HepG2 (cell line): ENCODE data around the gene FAAP20. TPM values are rescaled to one million over a fixed set of nuclear protein-coding genes. Genes with fewer than 3 reads are reported as not detected.
A peak's percentile ranks its signal among the peaks of the same experiment; 100 is the strongest.

Experiments
- ATAC-seq: fragments of 200-7000 bp; cut with Tn5 transposase; 3 replicates; pipeline ENCODE4 v1.9.1; 2020; ENCODE audit warnings: mild to moderate bottlenecking, moderate library complexity
- BruUV-seq: library from RNA; stranded (reverse); fragments of 400-500 nt; replicated peaks from 2 replicates; lab custom pipeline; 2021; lab: Mats Ljungman, UMichigan
- CTCF ChIA-PET: fragments of 300-600 bp; formaldehyde crosslinking; extraction: SDS; loops from one replicate; lab custom pipeline; 2021; ENCODE audit warnings: low total read pairs, inconsistent platforms, low intra/inter-chr PET ratio; lab: Yijun Ruan, JAX
- POLR2A ChIA-PET: fragments of 350-600 bp; sonication (Branson Sonifier 250); formaldehyde crosslinking; loops from one replicate; lab custom pipeline; 2020; ENCODE audit warnings: antibody characterized with exemption, inconsistent platforms; lab: Yijun Ruan, JAX
- DNase-seq: peaks from one replicate; pipeline ENCODE4 v3.0.0-alpha.2; 2015; ENCODE audit warnings: low spot score
- FAIRE-seq: peaks from 3 replicates; lab custom pipeline; 2011; peaks lifted over from hg19 to GRCh38; lab: Jason Lieb, UNC
- H2AFZ ChIP-seq: one replicate; pipeline ENCODE4 v1.6.1; 2011; ENCODE audit warnings: low read length, inconsistent platforms
- H3K27ac ChIP-seq: fragments of 300-600 bp; 3 replicates; pipeline ENCODE4 v1.8.0; 2011; ENCODE audit warnings: mixed run types, mild to moderate bottlenecking, mixed read lengths, low read length, inconsistent platforms; ENCODE audit not compliant: insufficient read depth; ENCODE audit errors: extremely low read length
- H3K27me3 ChIP-seq, 2 experiments: fragments of 200-600 bp in 1 of 2; 2 replicates in 1 of 2; 3 replicates in 1 of 2; pipeline versions ENCODE4 v1.6.0 to v1.8.0; 2011; ENCODE audit warnings: low read length in 2 of 2, mild to moderate bottlenecking in 2 of 2, moderate library complexity in 2 of 2, inconsistent platforms in 1 of 2; ENCODE audit not compliant: insufficient read depth in 2 of 2, control insufficient read depth in 1 of 2
- H3K36me3 ChIP-seq, 2 experiments: fragments of 200-600 bp in 1 of 2; replicated peaks in 1 of 2; 2 replicates in 1 of 2; 3 replicates in 1 of 2; pipeline versions ENCODE4 v1.5.1 to v1.8.0; 2011; ENCODE audit warnings: low read length in 2 of 2, inconsistent platforms in 1 of 2; ENCODE audit not compliant: insufficient read depth in 2 of 2, control insufficient read depth in 1 of 2
- H3K4me1 ChIP-seq: 2 replicates; pipeline ENCODE4 v1.5.1; 2012; ENCODE audit warnings: low read length, inconsistent platforms; ENCODE audit not compliant: insufficient read depth
- H3K4me2 ChIP-seq: 2 replicates; pipeline ENCODE4 v1.6.0; 2011; ENCODE audit warnings: low read depth, low read length, inconsistent platforms
- H3K4me3 ChIP-seq, 3 experiments: fragments of 200-600 bp in 1 of 3; sonication (generic), shearing (Covaris generic) in 1 of 3; replicated peaks in 1 of 3; 2 replicates each; pipeline ENCODE4 v1.5.1; 2011 to 2016; ENCODE audit warnings: low read length in 3 of 3, inconsistent platforms in 2 of 3, low read depth in 2 of 3, mild to moderate bottlenecking in 2 of 3, control low read depth in 1 of 3, mixed read lengths in 1 of 3; ENCODE audit not compliant: insufficient read depth in 1 of 3
- H3K79me2 ChIP-seq: one replicate; pipeline ENCODE4 v1.6.1; 2011; ENCODE audit warnings: low read length, inconsistent platforms; ENCODE audit not compliant: insufficient read depth
- H3K9ac ChIP-seq: 2 replicates; pipeline ENCODE4 v1.6.0; 2011; ENCODE audit warnings: mild to moderate bottlenecking, low read depth, low read length, inconsistent platforms; ENCODE audit not compliant: insufficient read depth
- H3K9me3 ChIP-seq: 2 replicates; pipeline ENCODE4 v1.5.1; 2012; ENCODE audit warnings: mild to moderate bottlenecking, low read length
- H4K20me1 ChIP-seq: 2 replicates; pipeline ENCODE4 v1.6.0; 2011; ENCODE audit warnings: inconsistent platforms, mild to moderate bottlenecking, low read length, moderate library complexity; ENCODE audit not compliant: insufficient read depth
- ARID4A ChIP-seq: sonication (generic); formaldehyde crosslinking; IDR thresholded peaks from 2 replicates; pipeline ENCODE4 v1.5.0; 2020; ENCODE audit warnings: mild to moderate bottlenecking, missing genetic modification reagents, borderline replicate concordance
- ERF ChIP-seq: IDR thresholded peaks from 2 replicates; pipeline ENCODE4 v1.6.1; 2018; ENCODE audit warnings: missing biosample characterization, missing genetic modification reagents
- FOXK1 ChIP-seq: sonication (generic); formaldehyde crosslinking; IDR thresholded peaks from 2 replicates; pipeline ENCODE4 v1.4.0; 2020; ENCODE audit warnings: low read depth, missing genetic modification reagents, borderline replicate concordance
- FOXP1 ChIP-seq, 2 experiments: fragments of 450-650 bp in 1 of 2; IDR thresholded peaks; 2 replicates each; pipeline ENCODE4 v1.6.1; 2017 to 2018; ENCODE audit warnings: antibody characterized with exemption in 1 of 2
- HOXD1 ChIP-seq: sonication (generic); formaldehyde crosslinking; IDR thresholded peaks from 2 replicates; pipeline ENCODE4 v1.5.0; 2020; ENCODE audit warnings: missing genetic modification reagents
- MYC ChIP-seq: sonication (generic); formaldehyde crosslinking; IDR thresholded peaks from 2 replicates; pipeline ENCODE4 v1.9.0; 2021; ENCODE audit warnings: missing genetic modification reagents, borderline replicate concordance
- ZC3H4 ChIP-seq: sonication (generic); formaldehyde crosslinking; IDR thresholded peaks from 2 replicates; pipeline ENCODE4 v1.4.0; 2020; ENCODE audit warnings: missing genetic modification reagents, borderline replicate concordance
- ZNF563 ChIP-seq: sonication (generic); formaldehyde crosslinking; IDR thresholded peaks from 2 replicates; pipeline ENCODE4 v1.8.0; 2022; ENCODE audit warnings: mild to moderate bottlenecking, moderate library complexity, missing genetic modification reagents
- ZNF567 ChIP-seq: sonication (generic); formaldehyde crosslinking; IDR thresholded peaks from 2 replicates; pipeline ENCODE4 v1.8.1; 2023; ENCODE audit warnings: mild to moderate bottlenecking, missing genetic modification reagents, borderline replicate concordance
- ZNF580 ChIP-seq: IDR thresholded peaks from 2 replicates; pipeline ENCODE4 v1.6.1; 2016; ENCODE audit warnings: low read depth, borderline replicate concordance
- WGBS: methylation state at CpG from one replicate; pipeline ENCODE4 v1.1.6; 2017; ENCODE audit warnings: low lambda C conversion rate; 5-methylcytosine and 5-hydroxymethylcytosine counted together
- in situ Hi-C: cut with HindIII; loops from 2 replicates; pipeline ENCODE4 v1.10.0; 2017; ENCODE audit warnings: low pct_unique_long_range_greater_than_20kb; ENCODE audit not compliant: extremely low pct_ligation_motif_present
- intact Hi-C: fragments of 100-400 bp; cut with micrococcal nuclease; formaldehyde crosslinking; loops from one replicate; pipeline ENCODE4 v1.10.0; 2022; ENCODE audit not compliant: unreplicated experiment
- polyA plus RNA-seq, 8 experiments: library from polyadenylated mRNA; depleted of rRNA in 3 of 8; stranded (reverse) in 7 of 8; unstranded in 1 of 8; fragments of >200 nt; fragmentation: Illumina TruSeq in 4 of 8; extraction: Trizol in 4 of 8; gene quantifications; 2 replicates each; pipeline versions ENCODE4 v1.2.1 to v1.2.3, GENCODE V29; 2011 to 2016; ENCODE audit warnings: low read depth in 4 of 8, missing spikeins in 1 of 8, mixed read lengths in 1 of 8; ENCODE audit not compliant: insufficient read depth in 1 of 8
- total RNA-seq, 5 experiments: library from RNA; depleted of rRNA; stranded (reverse); fragments of >200 nt; fragmentation: Illumina TruSeq; extraction: Trizol; gene quantifications; 2 replicates each; pipeline ENCODE4 v1.2.3, GENCODE V29; 2016; ENCODE audit warnings: low read depth in 1 of 5
- TF ChIP-seq, protein P1 (sequence below): sonication (generic); formaldehyde crosslinking; conservative IDR thresholded peaks from 2 replicates; pipeline ENCODE4 v1.8.1; 2023; ENCODE audit warnings: missing genetic modification reagents
- TF ChIP-seq, protein P2 (sequence below), 2 experiments: sonication (generic) in 1 of 2; formaldehyde crosslinking in 1 of 2; IDR thresholded peaks; 2 replicates each; pipeline versions ENCODE4 v1.5.1 to v1.6.1; 2011 to 2020; ENCODE audit warnings: borderline replicate concordance in 1 of 2, low read depth in 1 of 2, low read length in 1 of 2, mild to moderate bottlenecking in 1 of 2, missing genetic modification reagents in 1 of 2, moderate library complexity in 1 of 2

The FAAP20 gene
- total and polyA plus RNA-seq, 2 of the 13 experiments (the other 11 are each of a cell fraction or from before 2014, with no cell fraction given): 9.6 to 10.8 TPM

GRCh38 chr1:2227346-2228156, 33.0 kb upstream of the FAAP20 start:
- peak; percentile 70 for ATAC-seq
- DNase-seq: peak; percentile 89
- H3K9ac ChIP-seq: peak overlapping the region; percentile 99
- H4K20me1 ChIP-seq: peaks cover 38% of the 10 kb centered on the region
- in situ Hi-C loops: no loop called here
- no peaks in the 10 kb centered on the region for H3K9me3 ChIP-seq
- peaks cover 39% of the 10 kb centered on the region for H3K79me2 ChIP-seq
- no peak overlapping the region for H2AFZ ChIP-seq
- H3K4me1 ChIP-seq: peaks cover 26% of the 10 kb centered on the region
- intact Hi-C loops: no loop called here
- FAIRE-seq: no peak
- POLR2A ChIA-PET: interaction anchor here (0.6 to 9.9 kb wide), 6 partner anchors 22 to 186 kb away, joined by 3 to 178 read pairs (median 3); partner anchors contain the start of genes MORN1 and RER1
- BruUV-seq: no TSS peak
- H3K36me3 ChIP-seq: no peaks in the 10 kb centered on the region
- H3K4me3 ChIP-seq: peak overlapping the region; percentile 65 to 96 (median 94)
- no CpG with 5 or more reads among the region's 129 CpGs for WGBS
- peak overlapping the region; percentile 88 for H3K27ac ChIP-seq
- no peaks in the 10 kb centered on the region; a peak in 1 of 5 replicates for H3K27me3 ChIP-seq
- CTCF ChIA-PET: no interaction called here
- peak overlapping the region; percentile 85 for H3K4me2 ChIP-seq
- TF ChIP-seq ZNF567: no peak
- 0 out of 2 replicates have a peak, but pooled peaks have one; percentile 24 for TF ChIP-seq FOXK1 (CRISPR knock-in tag)
- 0 out of 2 replicates have a peak, but pooled peaks have one; percentile 32 for TF ChIP-seq ZNF563
- no peak for TF ChIP-seq ZC3H4 (CRISPR knock-in tag)
- no peak for TF ChIP-seq ERF (CRISPR knock-in tag)
- peak; percentile 41; the same call in 1 of the 2 replicates for TF ChIP-seq ARID4A (CRISPR knock-in tag)
- no peak for TF ChIP-seq HOXD1
- peak; percentile 57; the same call in 1 of the 2 replicates for TF ChIP-seq MYC (CRISPR knock-in tag)
- no peak for TF ChIP-seq ZNF580 (CRISPR knock-in tag)
- TF ChIP-seq, protein P1, sequence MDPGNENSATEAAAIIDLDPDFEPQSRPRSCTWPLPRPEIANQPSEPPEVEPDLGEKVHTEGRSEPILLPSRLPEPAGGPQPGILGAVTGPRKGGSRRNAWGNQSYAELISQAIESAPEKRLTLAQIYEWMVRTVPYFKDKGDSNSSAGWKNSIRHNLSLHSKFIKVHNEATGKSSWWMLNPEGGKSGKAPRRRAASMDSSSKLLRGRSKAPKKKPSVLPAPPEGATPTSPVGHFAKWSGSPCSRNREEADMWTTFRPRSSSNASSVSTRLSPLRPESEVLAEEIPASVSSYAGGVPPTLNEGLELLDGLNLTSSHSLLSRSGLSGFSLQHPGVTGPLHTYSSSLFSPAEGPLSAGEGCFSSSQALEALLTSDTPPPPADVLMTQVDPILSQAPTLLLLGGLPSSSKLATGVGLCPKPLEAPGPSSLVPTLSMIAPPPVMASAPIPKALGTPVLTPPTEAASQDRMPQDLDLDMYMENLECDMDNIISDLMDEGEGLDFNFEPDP (CRISPR knock-in tag): no peak
- TF ChIP-seq, protein P2, sequence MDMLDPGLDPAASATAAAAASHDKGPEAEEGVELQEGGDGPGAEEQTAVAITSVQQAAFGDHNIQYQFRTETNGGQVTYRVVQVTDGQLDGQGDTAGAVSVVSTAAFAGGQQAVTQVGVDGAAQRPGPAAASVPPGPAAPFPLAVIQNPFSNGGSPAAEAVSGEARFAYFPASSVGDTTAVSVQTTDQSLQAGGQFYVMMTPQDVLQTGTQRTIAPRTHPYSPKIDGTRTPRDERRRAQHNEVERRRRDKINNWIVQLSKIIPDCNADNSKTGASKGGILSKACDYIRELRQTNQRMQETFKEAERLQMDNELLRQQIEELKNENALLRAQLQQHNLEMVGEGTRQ (IDR thresholded peaks at IDR 0.05; ENCODE audit: low read depth, low read length): no peak
- TF ChIP-seq, protein P2 (CRISPR knock-in tag; IDR thresholded peaks at IDR 0.05; ENCODE audit: borderline replicate concordance): no peak
- no peak for TF ChIP-seq FOXP1 (IDR thresholded peaks at IDR 0.05)
- no peak for TF ChIP-seq FOXP1 (CRISPR knock-in tag; IDR thresholded peaks at IDR 0.05)
